Endothelial cell of umbilical vein (primary cell): ENCODE results near the gene LRP11. TPM values are rescaled to one million over a fixed set of nuclear protein-coding genes. Genes with fewer than 3 reads are reported as not detected.

Experiments
- BruUV-seq: library from RNA; stranded (reverse); fragments of 400-500 nt; replicated peaks from 2 replicates; lab custom pipeline; 2021; lab: Mats Ljungman, UMichigan
- CTCF ChIA-PET: fragments of 300-600, 350-600 bp; sonication (Branson Sonifier 250); formaldehyde crosslinking; loops from one replicate; lab custom pipeline; 2021; ENCODE audit warnings: antibody characterized with exemption, inconsistent platforms; lab: Charles Lee
- POLR2A ChIA-PET: fragments of 300-600, 350-600 bp; sonication (Branson Sonifier 250); formaldehyde crosslinking; loops from one replicate; lab custom pipeline; 2021; ENCODE audit warnings: antibody characterized with exemption, inconsistent platforms; lab: Charles Lee
- DNase-seq: peaks from one replicate; pipeline ENCODE4 v3.0.0-alpha.2; 2011; ENCODE audit warnings: low read depth, low spot score
- FAIRE-seq: peaks from 2 replicates; lab custom pipeline; 2011; peaks lifted over from hg19 to GRCh38; lab: Jason Lieb, UNC
- H2AFZ ChIP-seq: 2 replicates; pipeline ENCODE4 v1.6.0; 2012; ENCODE audit warnings: low read depth, low read length, control low read depth, inconsistent platforms
- H3K27ac ChIP-seq: 2 replicates; pipeline ENCODE4 v1.5.1; 2011; ENCODE audit warnings: low read depth, mild to moderate bottlenecking, control low read depth, low read length, moderate library complexity; ENCODE audit not compliant: insufficient read depth
- H3K27me3 ChIP-seq, 2 experiments: 2 replicates each; pipeline versions ENCODE4 v1.6.0 to v1.6.1; 2011; ENCODE audit warnings: low read length in 2 of 2, mixed read lengths in 1 of 2; ENCODE audit not compliant: control insufficient read depth in 2 of 2, insufficient read depth in 2 of 2
- H3K36me3 ChIP-seq, 2 experiments: 2 replicates in 1 of 2; 3 replicates in 1 of 2; pipeline ENCODE4 v1.5.1; 2011; ENCODE audit warnings: low read length in 2 of 2, mild to moderate bottlenecking in 1 of 2, moderate library complexity in 1 of 2; ENCODE audit not compliant: control insufficient read depth in 2 of 2, insufficient read depth in 2 of 2; ENCODE audit errors: extremely low read depth in 1 of 2
- H3K4me1 ChIP-seq: 3 replicates; pipeline ENCODE4 v1.5.1; 2011; ENCODE audit warnings: mild to moderate bottlenecking, low read length; ENCODE audit not compliant: control insufficient read depth, insufficient read depth; ENCODE audit errors: extremely low read depth
- H3K4me2 ChIP-seq: 2 replicates; pipeline ENCODE4 v1.6.1; 2011; ENCODE audit warnings: low read length, control low read depth, mixed read lengths; ENCODE audit not compliant: insufficient read depth
- H3K4me3 ChIP-seq, 3 experiments: fragments of 200-600 bp in 1 of 3; sonication (generic), shearing (Covaris generic) in 1 of 3; replicated peaks in 1 of 3; 2 replicates each; pipeline ENCODE4 v1.5.1; 2011 to 2016; ENCODE audit warnings: control low read depth in 3 of 3, low read length in 3 of 3, mild to moderate bottlenecking in 2 of 3, inconsistent platforms in 1 of 3, low read depth in 1 of 3, moderate library complexity in 1 of 3; ENCODE audit not compliant: insufficient read depth in 1 of 3
- H3K79me2 ChIP-seq: 2 replicates; pipeline ENCODE4 v1.6.0; 2012; ENCODE audit warnings: low read length, inconsistent platforms; ENCODE audit not compliant: control insufficient read depth, insufficient read depth
- H3K9ac ChIP-seq: replicated peaks from 2 replicates; pipeline ENCODE3; 2011; ENCODE audit warnings: low read length, control low read depth; ENCODE audit not compliant: insufficient read depth; ENCODE audit errors: extremely low read depth
- H3K9me1 ChIP-seq: replicated peaks from 3 replicates; pipeline ENCODE4 v1.6.0; 2011; ENCODE audit warnings: mild to moderate bottlenecking, low read length; ENCODE audit not compliant: control insufficient read depth, insufficient read depth; ENCODE audit errors: extremely low read depth
- H3K9me3 ChIP-seq: replicated peaks from 2 replicates; pipeline ENCODE4 v1.5.1; 2012; ENCODE audit warnings: low read length, inconsistent platforms; ENCODE audit not compliant: control insufficient read depth, insufficient read depth
- H4K20me1 ChIP-seq: replicated peaks from 2 replicates; pipeline ENCODE3; 2011; ENCODE audit warnings: mild to moderate bottlenecking, low read length; ENCODE audit not compliant: control insufficient read depth, insufficient read depth; ENCODE audit errors: extremely low read depth
- GATA2 ChIP-seq: IDR thresholded peaks from 2 replicates; pipeline ENCODE4 v1.7.0; 2011; ENCODE audit warnings: low read depth, mild to moderate bottlenecking, moderate library complexity, mixed read lengths, low read length; ENCODE audit not compliant: insufficient read length, insufficient read depth
- MAX ChIP-seq: IDR thresholded peaks from 2 replicates; pipeline ENCODE4 v1.6.1; 2011; ENCODE audit not compliant: insufficient read depth, insufficient read length
- MYC ChIP-seq: IDR thresholded peaks from one replicate; pipeline ENCODE4 v1.6.1; 2011; ENCODE audit warnings: mild to moderate bottlenecking, low read depth, low read length
- dilution Hi-C: fragments of 300-500 bp; cut with MboI; formaldehyde crosslinking; loops from one replicate; pipeline ENCODE4 v1.15.0; 2019; ENCODE audit warnings: low sequenced_read_pairs; ENCODE audit not compliant: extremely low pct_ligation_motif_present
- intact Hi-C: fragments of 100-400 bp; cut with micrococcal nuclease; formaldehyde crosslinking; loops from one replicate; pipeline ENCODE4 v1.10.0; 2022
- polyA plus RNA-seq, 4 experiments: library from polyadenylated mRNA; depleted of rRNA in 3 of 4; stranded (reverse) in 3 of 4; unstranded in 1 of 4; fragments of >200 nt; gene quantifications; 2 replicates each; pipeline versions ENCODE4 v1.2.1 to v1.2.3, GENCODE V29; 2011 to 2012; ENCODE audit warnings: missing spikeins in 1 of 4
- total RNA-seq: library from RNA; stranded (reverse); gene quantifications from 2 replicates; pipeline ENCODE4 v1.2.3, GENCODE V29; 2021

LRP11 gene
- total and polyA plus RNA-seq, 2 donors (not counting 3 experiments of a cell fraction or from before 2014, with no cell fraction given) = 23.1 to 59.1 TPM

DNA sequence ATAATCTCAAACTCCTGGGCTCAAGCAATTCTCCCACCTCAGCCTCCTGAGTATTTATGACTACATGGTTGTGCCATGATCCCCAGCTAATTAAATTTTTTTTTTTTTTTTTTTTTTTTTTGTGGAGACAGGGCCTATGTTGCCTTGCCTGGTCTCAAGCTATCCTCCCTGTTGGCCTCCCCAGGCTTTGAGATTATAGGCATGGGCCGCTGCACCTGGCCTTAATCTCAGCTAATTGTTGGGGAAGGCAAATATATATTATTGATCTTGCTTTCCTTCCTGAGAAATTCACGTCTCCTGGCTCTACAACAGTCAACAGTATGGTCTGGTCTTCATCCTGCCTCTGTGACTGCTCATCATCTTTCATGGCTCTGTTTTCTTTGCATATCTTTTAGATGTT, 94.5 kb downstream of the LRP11 start:
- peaks cover 0 to 8% of the 10 kb centered on the region in 2 experiments for H3K36me3 ChIP-seq
- H3K4me2 ChIP-seq = no peak overlapping the region
- H3K4me1 ChIP-seq = no peaks in the 10 kb centered on the region
- intact Hi-C loops = no loop called here
- H3K27ac ChIP-seq = no peak overlapping the region
- dilution Hi-C loops = no loop called here
- no peak overlapping the region for H2AFZ ChIP-seq
- H3K27me3 ChIP-seq = no peaks in the 10 kb centered on the region
- H3K9me3 ChIP-seq = no peaks in the 10 kb centered on the region
- no peak for TF ChIP-seq MAX
- no peak for TF ChIP-seq GATA2
- TF ChIP-seq MYC = no peak
- H3K9ac ChIP-seq = no peak overlapping the region
- H3K9me1 ChIP-seq = no peaks in the 10 kb centered on the region
- DNase-seq = no peak
- no TSS peak for BruUV-seq
- FAIRE-seq = no peak
- peaks cover 33% of the 10 kb centered on the region for H3K79me2 ChIP-seq
- H4K20me1 ChIP-seq = peaks cover 2% of the 10 kb centered on the region
- ChIA-PET CTCF (no interaction called here), POLR2A (interaction anchor here (0.6 kb wide), 1 partner anchor 12 kb away, joined by 6 read pairs; no protein-coding TSS in a partner anchor)
- no peak overlapping the region for H3K4me3 ChIP-seq

Other genes starting within 250 kb of the LRP11 start
- gene KATNA1, start 215.6 kb downstream of the LRP11 start, total RNA-seq = 15.9 and 16.2 TPM in 2 replicates
- 5.6 and 9.9 TPM in 2 replicates for gene KATNA1, start 215.6 kb downstream of the LRP11 start, polyA plus RNA-seq
- gene LATS1, start 146.3 kb downstream of the LRP11 start, total RNA-seq = 27.6 and 28.7 TPM in 2 replicates
- gene LATS1, start 146.3 kb downstream of the LRP11 start, polyA plus RNA-seq = 8.4 and 10.2 TPM in 2 replicates
- 49.0 and 56.8 TPM in 2 replicates for gene NUP43, start 117.8 kb downstream of the LRP11 start, total RNA-seq
- gene NUP43, start 117.8 kb downstream of the LRP11 start, polyA plus RNA-seq = 12.3 and 14.9 TPM in 2 replicates
- gene PCMT1, start 114.6 kb downstream of the LRP11 start, total RNA-seq = 95.0 and 100 TPM in 2 replicates
- 78.5 and 102 TPM in 2 replicates for gene PCMT1, start 114.6 kb downstream of the LRP11 start, polyA plus RNA-seq
- gene RAET1E, start 33.8 kb upstream of the LRP11 start, total RNA-seq = not detected in 2 replicates
- 0.04 TPM in 1 of 2 replicates, not detected in the other for gene RAET1E, start 33.8 kb upstream of the LRP11 start, polyA plus RNA-seq
- gene RAET1G, start 58.8 kb upstream of the LRP11 start, total RNA-seq = 0.74 and 1.6 TPM in 2 replicates
- 2.1 and 3.3 TPM in 2 replicates for gene RAET1G, start 58.8 kb upstream of the LRP11 start, polyA plus RNA-seq
- gene ULBP2, start 77.7 kb upstream of the LRP11 start, total RNA-seq = 7.0 and 14.0 TPM in 2 replicates
- 22.8 and 26.4 TPM in 2 replicates for gene ULBP2, start 77.7 kb upstream of the LRP11 start, polyA plus RNA-seq
- gene ULBP1, start 99.6 kb upstream of the LRP11 start, total RNA-seq = 0.33 and 2.3 TPM in 2 replicates
- gene ULBP1, start 99.6 kb upstream of the LRP11 start, polyA plus RNA-seq = 1.1 and 1.4 TPM in 2 replicates
- not detected in 2 replicates for gene RAET1L, start 161.2 kb upstream of the LRP11 start, total RNA-seq
- gene RAET1L, start 161.2 kb upstream of the LRP11 start, polyA plus RNA-seq = not detected in 2 replicates
- gene ULBP3, start 204.8 kb upstream of the LRP11 start, total RNA-seq = 12.8 and 13.8 TPM in 2 replicates
- 5.2 and 7.1 TPM in 2 replicates for gene ULBP3, start 204.8 kb upstream of the LRP11 start, polyA plus RNA-seq